IPS-20b (cell line): ENCODE data around the gene COL5A3.
"Not testable (repeated sequence)": the region's sequence is repeated elsewhere in the genome, so short reads cannot be mapped to it uniquely, and the experiment has no call there.

ENCODE experiments used
- H3K27ac ChIP-seq: one replicate; pipeline ENCODE4 v1.5.1; 2013; ENCODE audit warnings: low read length
- H3K27me3 ChIP-seq: 2 replicates; pipeline ENCODE4 v1.6.1; 2013; ENCODE audit warnings: mild to moderate bottlenecking, low read length, inconsistent platforms; ENCODE audit not compliant: insufficient read depth
- H3K36me3 ChIP-seq: 2 replicates; pipeline ENCODE4 v1.6.1; 2013; ENCODE audit warnings: low read depth, mild to moderate bottlenecking, inconsistent platforms, low read length, moderate library complexity; ENCODE audit not compliant: insufficient read depth
- H3K4me1 ChIP-seq: 2 replicates; pipeline ENCODE4 v1.6.1; 2013; ENCODE audit warnings: mild to moderate bottlenecking, control low read depth, inconsistent platforms, low read length, moderate library complexity; ENCODE audit not compliant: insufficient read depth
- H3K4me3 ChIP-seq: 2 replicates; pipeline ENCODE4 v1.5.1; 2013; ENCODE audit warnings: mild to moderate bottlenecking, low read length, inconsistent platforms
- H3K9ac ChIP-seq: 2 replicates; pipeline ENCODE4 v1.6.1; 2013; ENCODE audit warnings: low read depth, mild to moderate bottlenecking, inconsistent platforms, low read length, moderate library complexity
- H3K9me3 ChIP-seq: 2 replicates; pipeline ENCODE4 v1.6.1; 2013; ENCODE audit warnings: mild to moderate bottlenecking, low read depth, low read length, inconsistent platforms; ENCODE audit not compliant: insufficient read depth

The COL5A3 gene

GRCh38 chr19:10026744-10027143 is 16.4 kb upstream of the COL5A3 start:
- H3K27ac ChIP-seq, result no peak overlapping the region
- no peaks in the 10 kb centered on the region for H3K9me3 ChIP-seq
- peaks cover 2% of the 10 kb centered on the region; the same call in 1 of the 2 replicates for H3K4me1 ChIP-seq
- no peak overlapping the region for H3K4me3 ChIP-seq
- H3K9ac ChIP-seq, result no peak overlapping the region
- H3K36me3 ChIP-seq, result no peaks in the 10 kb centered on the region
- H3K27me3 ChIP-seq, result peaks cover 11% of the 10 kb centered on the region

- not testable (repeated sequence) for H3K27ac ChIP-seq, H3K4me1 ChIP-seq, H3K9ac ChIP-seq, H3K4me3 ChIP-seq, H3K27me3 ChIP-seq, H3K36me3 ChIP-seq, H3K9me3 ChIP-seq
Measured at GRCh38 chr19:10023096-10023495, 12.8 kb upstream of the COL5A3 start.

GRCh38 chr19:10021863-10022262 is 11.6 kb upstream of the COL5A3 start:
- no peaks in the 10 kb centered on the region for H3K36me3 ChIP-seq
- H3K27ac ChIP-seq, result no peak overlapping the region
- H3K4me3 ChIP-seq, result no peak overlapping the region
- H3K27me3 ChIP-seq, result peaks cover 7% of the 10 kb centered on the region; the same call in 1 of the 2 replicates
- H3K9ac ChIP-seq, result no peak overlapping the region
- no peaks in the 10 kb centered on the region for H3K4me1 ChIP-seq
- no peaks in the 10 kb centered on the region for H3K9me3 ChIP-seq

GRCh38 chr19:10021446-10021845 is 11.1 kb upstream of the COL5A3 start:
- H3K9ac ChIP-seq, result no peak overlapping the region
- no peaks in the 10 kb centered on the region for H3K36me3 ChIP-seq
- H3K27me3 ChIP-seq, result peaks cover 4% of the 10 kb centered on the region; the same call in 1 of the 2 replicates
- H3K27ac ChIP-seq, result no peak overlapping the region
- no peak overlapping the region for H3K4me3 ChIP-seq
- H3K4me1 ChIP-seq, result no peaks in the 10 kb centered on the region
- no peaks in the 10 kb centered on the region for H3K9me3 ChIP-seq

- no peak overlapping the region for H3K9ac ChIP-seq
- no peaks in the 10 kb centered on the region for H3K27me3 ChIP-seq
- no peaks in the 10 kb centered on the region for H3K4me1 ChIP-seq
- no peaks in the 10 kb centered on the region for H3K9me3 ChIP-seq
- no peaks in the 10 kb centered on the region for H3K36me3 ChIP-seq
- no peak overlapping the region for H3K27ac ChIP-seq
- H3K4me3 ChIP-seq, result no peak overlapping the region
Measured at GRCh38 chr19:10020851-10021250, 10.5 kb upstream of the COL5A3 start.

- H3K4me3 ChIP-seq, result no peak overlapping the region
- no peaks in the 10 kb centered on the region for H3K36me3 ChIP-seq
- H3K9me3 ChIP-seq, result no peaks in the 10 kb centered on the region
- no peaks in the 10 kb centered on the region for H3K27me3 ChIP-seq
- no peaks in the 10 kb centered on the region for H3K4me1 ChIP-seq
- no peak overlapping the region for H3K9ac ChIP-seq
- H3K27ac ChIP-seq, result no peak overlapping the region
Measured at GRCh38 chr19:10019246-10019645, 8.9 kb upstream of the COL5A3 start.

- no peak overlapping the region for H3K9ac ChIP-seq
- H3K4me1 ChIP-seq, result no peaks in the 10 kb centered on the region
- H3K27me3 ChIP-seq, result no peaks in the 10 kb centered on the region; the same call in 1 of the 2 replicates
- H3K27ac ChIP-seq, result no peak overlapping the region
- no peak overlapping the region for H3K4me3 ChIP-seq
- no peaks in the 10 kb centered on the region for H3K36me3 ChIP-seq
- no peaks in the 10 kb centered on the region for H3K9me3 ChIP-seq
Measured at GRCh38 chr19:10018786-10019185, 8.5 kb upstream of the COL5A3 start.

- H3K36me3 ChIP-seq, result no peaks in the 10 kb centered on the region
- H3K27ac ChIP-seq, result no peak overlapping the region
- no peaks in the 10 kb centered on the region for H3K4me1 ChIP-seq
- H3K4me3 ChIP-seq, result no peak overlapping the region
- peaks cover 5% of the 10 kb centered on the region; the same call in 1 of the 2 replicates for H3K27me3 ChIP-seq
- H3K9me3 ChIP-seq, result no peaks in the 10 kb centered on the region
- H3K9ac ChIP-seq, result no peak overlapping the region
Measured at GRCh38 chr19:10018263-10018662, 8.0 kb upstream of the COL5A3 start.

- Histone ChIP-seq H3K9me3 (no peaks in the 10 kb centered on the region), H3K4me3 (no peak overlapping the region), H3K4me1 (peaks cover 4% of the 10 kb centered on the region), H3K36me3 (no peaks in the 10 kb centered on the region), H3K9ac (no peak overlapping the region), H3K27me3 (peaks cover 43% of the 10 kb centered on the region), H3K27ac (no peak overlapping the region)
Measured at GRCh38 chr19:10013834-10014618, 3.7 kb upstream of the COL5A3 start.

GRCh38 chr19:10013316-10013715 is 3.0 kb upstream of the COL5A3 start, which contains the start of gene RDH8:
TSS of gene RDH8 (plus strand) at chr19:10013483. CDS start at chr19:10013498, 15 bp downstream.
- no peak within 1 kb of the TSS for H3K9ac ChIP-seq
- H3K9me3 ChIP-seq, result no peaks in the 10 kb centered on the region
- H3K4me1 ChIP-seq, result peaks cover 4% of the 10 kb centered on the region

GRCh38 chr19:10011974-10012373 is 1.7 kb upstream of the COL5A3 start:
- H3K27me3 ChIP-seq, result peaks cover 55% of the 10 kb centered on the region

More at GRCh38 chr19:10013316-10013715, 3.0 kb upstream of the COL5A3 start, which contains the start of gene RDH8:
- Histone ChIP-seq H3K27ac (no peak within 1 kb of the TSS), H3K27me3 (peaks cover 50% of the 10 kb centered on the region), H3K36me3 (no peaks in the 10 kb centered on the region), H3K4me3 (no peak within 1 kb of the TSS)

GRCh38 chr19:10010939-10011338 is 635 bp upstream of the COL5A3 start:
- Histone ChIP-seq H3K27ac (no peak overlapping the region), H3K4me1 (peaks cover 4% of the 10 kb centered on the region), H3K36me3 (no peaks in the 10 kb centered on the region), H3K9ac (no peak overlapping the region), H3K9me3 (no peaks in the 10 kb centered on the region), H3K4me3 (no peak overlapping the region), H3K27me3 (peaks cover 55% of the 10 kb centered on the region)

More at GRCh38 chr19:10011974-10012373, 1.7 kb upstream of the COL5A3 start:
- H3K36me3 ChIP-seq, result no peaks in the 10 kb centered on the region
- no peak overlapping the region for H3K9ac ChIP-seq
- H3K4me3 ChIP-seq, result no peak overlapping the region
- H3K27ac ChIP-seq, result no peak overlapping the region
- peaks cover 4% of the 10 kb centered on the region for H3K4me1 ChIP-seq
- no peaks in the 10 kb centered on the region for H3K9me3 ChIP-seq
